HG03460 (cell line): ENCODE data around the gene MSN.

Experiments
- ATAC-seq: cut with Tn5 transposase; IDR thresholded peaks from one replicate; pipeline ENCODE4 v1.9.1; 2021; ENCODE audit not compliant: unreplicated experiment

The MSN gene

DNA sequence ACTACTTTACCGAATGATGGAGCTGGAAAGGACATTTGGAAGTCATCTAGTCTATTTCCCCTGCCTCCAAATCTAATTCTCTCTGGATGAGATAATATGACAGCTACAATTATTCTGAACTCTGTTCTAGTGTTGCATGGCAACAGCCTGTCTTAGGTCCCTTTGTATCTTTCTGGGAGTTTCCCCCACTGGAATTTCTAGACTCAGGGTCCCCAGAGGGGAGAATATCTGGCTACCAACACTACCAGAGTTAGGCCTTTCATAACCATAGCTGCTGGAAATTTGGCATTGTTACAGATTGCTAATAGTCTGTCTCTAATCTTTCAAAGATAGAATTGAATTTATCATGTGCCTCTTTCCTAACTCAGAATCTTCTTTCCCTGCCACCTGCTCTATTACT is 4.5 kb downstream of the MSN start:
- no peak for ATAC-seq

DNA sequence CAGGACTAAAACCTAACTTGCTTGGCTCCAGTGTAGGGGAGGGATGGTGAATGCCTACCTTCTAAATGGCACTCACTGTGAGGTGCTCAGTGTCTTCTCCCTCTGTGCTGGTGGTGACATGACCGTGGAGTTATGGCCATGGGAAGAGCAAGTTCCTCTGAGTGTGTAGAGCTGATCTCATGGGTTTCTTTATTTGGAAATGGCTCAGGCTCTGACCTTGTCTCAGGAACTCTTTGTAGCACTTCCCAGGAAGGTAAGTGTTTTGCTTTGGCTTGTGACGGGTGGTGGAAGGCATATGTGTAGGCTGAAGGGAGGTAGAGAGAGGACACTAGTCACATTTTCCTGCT is 6.4 kb downstream of the MSN start:
- no peak for ATAC-seq

DNA sequence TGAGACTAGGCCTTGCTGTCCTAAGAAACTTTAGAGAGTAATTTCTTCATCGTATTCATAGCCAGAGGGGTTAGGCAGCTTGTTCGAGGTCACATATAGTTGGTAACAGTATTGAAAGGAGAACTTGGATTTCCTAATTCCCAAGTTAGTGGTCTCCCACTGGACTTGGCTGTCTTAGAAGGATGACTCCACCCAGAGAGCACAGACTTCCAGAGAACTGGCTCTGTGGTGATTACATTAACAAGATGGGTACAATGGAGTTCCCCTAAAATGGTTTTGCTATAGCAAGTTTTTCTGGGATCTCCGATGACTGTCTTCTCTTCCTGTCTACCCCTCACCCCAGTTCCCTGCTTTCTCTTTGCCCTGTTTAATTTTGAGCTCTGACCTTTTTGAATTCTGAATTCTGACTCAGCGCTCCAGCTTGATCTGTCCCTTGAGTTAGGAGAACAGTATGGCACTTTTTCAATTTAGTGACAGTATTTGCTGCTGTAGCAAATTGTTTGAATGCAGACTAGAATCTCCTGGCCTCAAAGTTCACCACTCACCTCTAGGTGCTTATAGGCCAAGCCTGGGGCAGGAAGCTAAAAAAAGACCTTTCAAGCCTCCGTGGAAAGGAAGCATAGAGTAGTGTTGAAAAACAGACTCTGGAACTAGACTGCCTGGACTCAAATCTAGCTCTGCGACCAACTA is 6.9 kb downstream of the MSN start:
- no peak for ATAC-seq

DNA sequence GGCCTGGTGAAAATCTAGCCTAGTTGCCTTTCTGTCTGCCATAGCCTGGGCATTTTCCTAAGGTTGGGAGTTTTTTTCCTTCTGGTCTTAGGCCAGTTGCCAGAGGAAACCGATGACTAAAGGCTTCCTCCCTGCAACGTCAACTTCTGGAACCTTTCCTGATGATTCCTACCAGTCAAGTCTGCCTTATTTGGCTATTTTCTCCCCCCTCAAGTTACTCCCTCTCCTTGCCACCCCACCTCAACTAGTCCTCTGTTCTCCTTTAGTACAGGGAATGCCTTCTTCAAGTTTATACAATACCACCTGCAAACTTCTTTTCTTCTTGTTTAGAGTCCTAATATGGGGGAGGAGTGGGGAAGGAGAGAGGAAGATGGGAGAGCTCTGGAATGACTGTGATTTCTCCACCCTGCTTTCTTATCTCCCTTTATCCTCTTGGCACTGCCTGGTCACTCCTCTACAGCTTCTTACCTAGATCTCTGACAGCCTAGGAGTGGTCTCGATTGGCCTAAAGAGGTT is 10.6 kb downstream of the MSN start:
- ATAC-seq, result no peak

DNA sequence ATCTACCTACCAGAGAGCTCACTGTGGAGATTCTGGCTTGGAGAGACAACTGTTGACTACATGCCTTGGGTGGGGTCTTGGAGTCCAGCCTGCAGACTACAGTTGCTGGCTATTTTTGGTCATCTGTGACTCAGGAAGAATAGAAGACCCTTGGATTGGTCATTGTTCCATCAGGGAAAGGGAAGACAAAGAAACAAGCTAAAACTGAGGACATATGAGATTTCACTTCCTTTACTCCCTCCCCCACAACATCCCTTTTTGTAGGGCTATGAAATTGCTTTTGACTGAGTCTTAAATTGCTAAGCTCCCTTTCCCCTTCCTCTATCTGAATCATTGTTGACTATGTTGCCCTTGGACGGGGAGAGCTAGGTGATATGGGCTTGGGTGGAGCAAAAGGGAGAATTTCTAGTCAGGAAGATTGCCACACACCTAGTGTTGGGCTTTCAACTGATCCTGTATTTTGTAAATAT is 11.7 kb downstream of the MSN start:
- no peak for ATAC-seq

DNA sequence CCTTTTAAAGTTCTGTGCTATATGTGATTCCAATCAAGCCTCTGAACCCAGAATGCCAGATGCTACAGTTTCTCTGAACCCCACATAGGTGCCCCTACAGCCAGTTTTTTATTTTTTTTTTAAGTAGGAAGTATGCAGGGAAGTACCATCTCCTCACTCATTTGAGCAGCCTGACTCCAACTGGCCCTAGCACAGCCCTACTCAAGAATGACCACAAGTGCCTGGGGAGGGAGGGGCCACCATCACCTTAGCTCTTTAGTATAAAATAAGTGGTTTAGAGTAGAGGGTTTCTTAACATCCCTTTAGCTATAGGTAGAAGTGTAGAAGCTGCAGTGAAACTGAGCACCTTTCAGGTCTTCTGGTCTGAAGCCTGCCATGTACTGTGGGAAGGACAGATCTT is 14.4 kb downstream of the MSN start:
- no peak for ATAC-seq

DNA sequence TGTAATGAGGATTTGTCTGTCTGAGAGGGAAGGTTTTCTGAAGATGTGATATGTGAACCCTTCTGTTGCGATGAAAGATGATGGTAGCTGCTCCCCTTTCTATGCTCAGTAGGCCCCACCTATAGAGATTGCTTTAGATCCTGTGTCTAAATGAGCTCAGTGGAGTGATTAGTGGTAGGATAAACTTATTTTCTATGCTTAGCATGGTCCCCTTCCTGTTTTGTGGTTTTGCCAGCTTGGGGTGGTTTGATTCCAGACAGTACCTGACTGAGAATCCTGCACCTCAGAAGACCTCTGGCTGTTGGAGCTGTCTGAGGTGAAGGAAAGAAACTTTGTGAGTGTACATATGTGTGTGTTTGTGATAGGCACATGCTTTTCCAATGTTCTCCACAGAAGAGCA is 17.7 kb downstream of the MSN start:
- ATAC-seq, result no peak

DNA sequence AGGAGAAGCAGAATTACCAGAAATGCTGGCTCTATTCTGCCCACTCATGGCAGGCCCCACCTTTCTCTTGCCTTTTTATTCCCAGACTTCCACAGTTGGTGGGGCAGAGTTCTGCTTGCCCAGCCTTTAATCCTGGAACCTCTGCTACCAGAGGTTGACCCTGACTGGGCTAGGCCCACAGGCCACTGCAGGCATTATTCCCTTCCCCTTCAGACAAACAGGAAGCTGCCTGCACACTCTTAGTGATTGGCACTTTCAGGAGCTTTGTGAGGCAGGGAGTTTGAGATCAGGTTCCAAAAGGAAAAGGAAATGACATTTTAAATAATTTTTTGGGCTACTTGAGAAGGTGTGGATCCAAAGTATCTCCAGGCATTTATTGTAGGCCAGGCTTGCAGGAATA is 18.8 kb downstream of the MSN start:
- no peak for ATAC-seq

DNA sequence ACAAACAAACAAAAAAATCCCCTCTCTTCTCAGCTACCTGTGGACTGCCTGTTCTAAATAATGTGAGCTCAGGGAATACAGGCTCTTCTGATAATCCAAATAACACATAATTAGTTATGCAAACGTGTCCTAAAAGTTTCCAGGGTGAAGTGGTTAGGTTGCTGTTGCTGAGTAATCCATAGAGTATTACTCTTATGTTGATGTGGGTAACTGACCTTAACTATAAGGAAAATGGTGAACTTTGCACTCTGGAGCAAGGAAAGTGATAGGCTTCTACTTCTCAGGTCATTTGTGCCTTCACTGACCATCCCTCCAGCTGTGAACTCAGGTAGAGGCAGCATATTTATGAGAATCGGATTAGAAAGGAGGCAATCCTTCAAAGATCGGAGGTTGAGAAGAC is 19.9 kb downstream of the MSN start:
- ATAC-seq, result no peak

DNA sequence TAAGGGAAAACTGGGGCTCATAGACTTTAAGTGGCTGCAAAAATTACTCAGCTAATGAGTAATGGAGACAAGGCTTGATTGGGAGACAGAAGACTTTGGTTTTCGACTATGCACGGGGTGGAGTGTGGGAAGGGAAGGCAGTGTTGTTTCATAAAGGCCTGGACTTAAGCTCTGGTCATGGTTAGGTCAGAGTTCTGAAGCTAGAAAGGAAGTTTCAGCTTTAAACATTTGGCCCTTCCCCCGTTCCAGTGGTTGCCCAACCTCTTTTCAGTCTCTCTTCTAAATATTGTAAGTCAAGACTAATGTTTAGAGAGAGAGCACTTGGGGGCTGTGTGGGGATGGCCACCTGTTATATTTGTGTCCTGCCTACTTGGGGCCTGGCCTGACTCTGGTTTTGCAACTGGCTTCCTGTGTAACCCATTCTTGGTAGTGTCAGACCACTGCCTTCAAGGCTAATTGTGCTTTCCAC is 21.0 kb downstream of the MSN start:
- peak; percentile 92 for ATAC-seq

DNA sequence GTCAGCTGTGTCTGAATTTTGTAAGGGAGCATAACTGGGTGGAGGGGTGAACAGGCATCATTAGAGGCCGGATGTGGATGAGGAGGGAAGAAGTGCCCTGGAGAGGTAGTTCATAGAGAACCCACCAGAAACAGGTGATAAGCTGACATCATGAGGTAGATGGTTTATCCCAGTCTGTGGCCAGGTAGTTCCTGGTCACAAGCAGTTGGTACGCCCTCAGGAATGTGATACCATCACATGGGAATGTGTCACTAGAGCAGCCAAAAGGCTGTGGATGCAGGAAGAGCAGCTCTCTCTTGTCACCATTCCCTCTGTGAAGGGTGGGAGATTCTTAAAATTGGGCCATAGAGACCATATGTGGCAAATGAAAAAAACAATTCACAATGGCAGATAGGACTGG is 21.9 kb downstream of the MSN start:
- no peak for ATAC-seq

DNA sequence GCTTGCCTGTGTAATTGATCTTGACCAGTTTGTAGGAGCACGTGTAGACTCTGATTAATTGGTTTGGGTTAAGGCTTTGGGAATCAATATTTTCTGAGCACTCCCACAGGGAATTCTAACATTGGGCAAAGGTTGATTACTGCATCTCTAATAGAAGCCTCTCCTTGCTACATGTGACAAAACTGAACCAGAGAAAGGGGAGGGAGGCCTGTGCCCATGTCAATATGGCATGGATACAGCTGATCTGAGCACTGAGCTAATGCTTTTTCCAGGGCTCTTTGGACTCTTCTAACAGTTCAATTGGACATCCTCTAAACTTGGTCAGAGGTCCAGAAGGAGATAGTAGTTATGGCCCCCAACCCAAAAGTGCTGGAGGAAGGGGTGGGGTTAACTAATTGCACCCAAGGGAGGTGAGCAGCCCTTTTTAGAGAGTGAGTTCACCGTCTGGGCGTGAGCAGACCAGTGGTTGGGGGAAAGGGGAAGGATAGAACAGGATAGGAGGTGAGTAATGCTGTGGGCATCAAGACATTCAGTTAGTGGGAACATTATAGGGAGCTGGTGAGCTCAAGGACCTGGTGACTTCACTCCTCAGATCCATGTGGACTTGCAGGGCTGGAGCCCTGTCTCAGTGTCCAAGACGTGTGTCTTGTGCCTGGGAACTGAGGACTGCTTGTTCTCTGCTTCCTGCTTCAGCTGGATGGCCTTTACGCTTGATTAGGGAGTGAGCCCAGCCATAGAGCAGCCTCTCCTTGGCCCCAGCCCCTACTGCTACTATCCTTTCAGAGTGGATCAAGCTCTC is 22.8 kb downstream of the MSN start:
- ATAC-seq, result no peak

DNA sequence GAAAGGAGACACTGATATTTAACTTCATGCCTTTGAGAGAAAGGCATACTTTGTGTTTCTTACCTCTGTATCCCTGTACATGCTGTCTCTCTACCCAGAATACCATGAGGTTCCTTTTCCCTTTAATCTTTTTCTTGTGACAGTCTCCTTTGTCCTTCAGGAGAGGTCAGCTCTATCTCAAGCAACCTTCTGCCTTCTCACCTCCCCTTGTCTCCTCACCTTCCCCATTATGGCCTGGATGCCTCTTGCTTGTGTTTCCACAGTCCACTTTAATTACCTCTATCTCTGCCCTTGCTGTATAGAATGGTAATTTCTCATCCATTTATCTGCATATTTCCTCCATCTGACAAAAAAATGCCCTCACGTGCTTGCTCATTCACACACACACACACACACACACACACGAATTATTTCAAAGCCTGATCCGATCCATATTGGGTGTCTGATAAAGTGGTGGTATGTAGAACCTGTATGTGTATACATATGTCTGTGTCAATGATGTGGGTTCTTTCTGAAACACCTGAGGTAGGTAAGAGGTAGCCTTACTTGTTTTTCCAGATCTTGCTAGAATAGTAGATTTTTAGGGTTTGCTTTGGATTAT is 28.5 kb downstream of the MSN start:
- no peak for ATAC-seq

DNA sequence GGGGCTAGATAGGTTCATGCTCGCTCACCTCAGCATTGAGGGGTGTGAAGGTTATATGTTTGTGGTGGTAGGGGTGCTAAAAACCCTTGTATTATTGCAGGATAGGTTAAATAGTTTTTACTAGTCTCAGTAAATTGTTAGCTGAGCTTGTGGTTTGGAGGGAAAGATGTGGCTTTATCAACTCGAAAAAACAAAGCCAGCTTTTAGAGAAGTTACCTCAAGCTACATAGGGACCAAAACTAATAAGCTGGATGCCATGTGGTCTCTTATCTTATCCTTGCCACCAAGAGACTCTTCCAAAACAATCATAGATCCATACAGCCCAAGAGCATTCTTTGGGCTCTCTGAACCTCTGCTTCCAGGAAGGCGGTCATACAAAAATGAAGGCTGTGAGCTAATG is 29.2 kb downstream of the MSN start:
- no peak for ATAC-seq

DNA sequence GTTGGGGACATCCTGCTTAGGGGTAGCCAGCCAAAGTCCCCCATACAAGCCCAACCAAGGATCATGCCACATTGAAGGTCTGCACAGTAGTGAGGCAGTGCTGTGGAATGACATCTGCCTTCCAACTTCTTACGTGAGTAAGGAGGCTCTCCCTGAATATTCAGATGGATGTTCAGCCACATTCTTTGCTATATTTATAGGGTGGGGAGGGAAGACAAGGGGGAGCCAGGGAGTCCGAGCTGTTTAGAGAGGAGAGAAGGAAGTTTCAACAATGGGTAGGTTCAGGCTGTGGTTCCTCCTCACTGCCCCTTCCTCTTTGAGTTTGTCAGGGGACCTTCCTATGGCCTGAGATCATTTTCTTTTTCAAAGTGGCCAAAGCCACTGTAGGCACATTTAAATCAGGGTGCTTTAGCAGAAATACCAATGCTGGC is 29.8 kb downstream of the MSN start:
- no peak for ATAC-seq

DNA sequence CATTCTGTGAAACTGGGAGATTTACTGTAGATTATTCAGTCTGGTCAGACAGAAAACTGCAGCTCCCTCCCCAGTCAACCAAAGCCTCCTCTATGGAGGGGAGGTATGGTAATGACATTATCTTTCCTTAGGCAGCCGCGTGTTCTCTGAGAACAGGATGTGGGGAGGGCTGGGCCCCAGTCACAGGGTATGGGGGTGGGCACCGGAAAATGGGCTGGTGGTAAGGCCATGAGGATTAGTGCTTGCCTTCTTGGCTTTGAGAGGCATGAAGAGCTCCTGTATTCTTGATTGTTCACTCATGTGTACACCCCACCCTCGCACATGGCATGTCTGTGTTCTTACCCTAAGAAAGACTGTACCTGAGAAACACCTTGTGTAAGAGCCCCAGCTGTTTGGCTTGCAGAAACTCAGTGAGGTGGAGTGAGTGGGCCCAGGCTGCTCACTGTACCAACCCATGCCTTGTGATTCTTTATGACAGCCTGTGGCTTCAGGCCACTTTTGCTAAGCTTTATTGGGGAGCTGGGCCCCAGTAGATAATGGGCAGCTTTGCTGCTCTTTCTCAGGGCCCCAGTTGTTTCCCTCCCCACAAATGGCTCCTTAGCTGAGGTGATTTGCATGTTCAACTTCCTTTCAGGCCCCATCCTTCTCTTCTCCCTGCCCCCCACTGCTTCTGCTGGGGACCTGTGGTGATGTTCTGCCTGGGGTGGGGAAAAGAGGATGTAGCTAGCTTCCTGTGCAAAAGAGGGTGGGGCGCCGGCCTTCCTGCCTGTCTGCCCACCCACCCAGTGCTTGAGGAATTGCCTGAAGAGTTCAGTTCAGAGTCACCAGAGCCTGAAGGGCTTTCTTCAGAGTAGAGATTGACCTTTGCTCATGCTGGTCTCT is 30.7 kb downstream of the MSN start:
- peak; percentile 66 for ATAC-seq

DNA sequence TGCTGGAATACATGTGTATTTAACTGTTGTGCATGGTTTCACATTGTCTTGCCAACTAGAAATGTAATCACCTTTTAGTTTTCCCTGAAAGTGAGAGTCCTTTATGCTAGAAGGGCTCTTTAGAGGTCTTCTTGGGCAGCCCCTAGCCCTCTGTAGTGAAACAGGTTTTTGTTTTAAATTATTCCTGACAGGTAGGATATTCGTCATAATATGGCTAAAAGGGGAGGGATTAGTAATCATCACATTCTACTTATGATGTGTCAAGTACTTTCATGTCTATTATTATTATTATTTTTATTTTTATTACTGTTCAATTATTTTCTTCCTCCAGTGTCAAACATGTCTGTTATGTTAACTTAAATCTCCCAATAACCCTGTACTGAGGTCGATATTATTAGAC is 35.5 kb downstream of the MSN start:
- no peak for ATAC-seq

DNA sequence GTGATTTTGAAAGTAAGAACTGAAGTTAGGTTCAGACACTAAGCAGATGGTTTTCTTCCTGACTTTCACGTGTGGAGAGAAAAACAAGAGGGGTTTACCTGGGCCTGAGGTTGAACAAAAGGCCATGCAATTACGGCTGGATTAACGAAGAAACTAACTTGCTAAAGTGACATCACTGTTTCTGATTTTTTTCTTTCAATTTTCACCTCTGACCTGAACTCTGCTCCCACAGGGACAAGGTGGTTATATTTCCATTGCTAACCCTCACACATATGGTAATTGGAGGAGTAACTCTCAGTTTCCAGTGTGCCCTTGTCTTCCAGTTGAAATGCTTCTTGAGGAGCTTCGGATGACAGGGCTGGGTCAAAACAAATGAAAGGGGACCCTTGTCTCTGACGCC is 38.0 kb downstream of the MSN start:
- no peak for ATAC-seq

DNA sequence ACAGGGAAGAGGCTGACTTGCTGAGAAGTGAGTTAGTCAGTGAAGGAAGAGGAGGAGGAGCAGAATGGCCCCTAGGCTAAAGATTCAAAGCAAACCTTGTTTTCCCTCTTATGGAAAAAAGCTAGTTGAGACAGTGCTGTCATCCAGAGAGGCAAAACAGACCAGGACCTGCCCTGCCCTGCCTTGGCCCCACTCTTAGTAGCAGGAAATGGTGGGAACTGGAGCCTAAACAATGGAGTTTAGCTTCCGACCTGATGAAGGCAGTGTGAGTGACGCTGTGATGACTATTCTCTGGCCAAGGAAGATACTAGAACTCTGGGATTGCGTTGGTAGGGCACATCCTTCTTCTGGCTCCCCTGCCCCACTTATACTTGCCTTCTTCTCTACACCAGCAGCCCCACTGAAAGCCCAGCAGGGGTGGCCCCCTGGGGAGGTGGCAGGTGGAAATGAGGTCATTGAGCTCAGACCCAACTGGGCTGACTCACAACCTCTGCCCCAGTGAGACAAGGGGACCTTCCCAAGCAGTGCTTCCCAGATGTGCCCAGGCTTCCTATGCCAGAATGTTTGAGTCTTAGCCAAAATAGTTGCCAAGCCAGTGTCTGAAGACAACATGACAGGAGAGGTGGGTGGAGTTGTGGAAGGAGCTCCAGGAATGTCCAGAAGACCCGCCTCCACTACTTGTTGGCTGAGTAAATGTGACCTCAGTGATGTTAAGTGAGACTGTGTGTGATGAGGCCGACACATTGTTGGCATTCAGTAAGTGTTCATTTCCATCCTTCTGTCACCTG is 38.8 kb downstream of the MSN start:
- ATAC-seq, result peak; percentile 59

DNA sequence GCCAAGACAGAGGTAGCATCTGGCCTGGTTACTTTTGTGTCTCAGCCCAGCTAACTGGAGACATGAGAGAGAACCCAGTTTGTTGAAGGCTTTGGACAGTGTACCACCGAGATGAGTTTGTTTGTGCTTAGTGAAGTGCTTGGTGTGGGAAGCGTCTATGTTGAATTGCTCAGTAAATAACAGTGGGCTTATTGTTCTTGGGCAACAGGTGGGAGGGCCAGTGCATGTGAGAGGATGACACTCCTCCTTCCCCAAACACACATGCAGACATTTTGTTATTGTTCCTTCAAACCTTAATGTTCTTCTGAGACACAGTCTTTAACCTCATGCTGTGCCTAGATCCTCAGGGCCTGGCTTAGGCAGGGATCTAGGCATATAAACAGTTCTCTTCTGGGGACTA is 39.7 kb downstream of the MSN start:
- no peak for ATAC-seq
